ENCODE results near the gene CORO1A. TPM values are rescaled to one million over a fixed set of nuclear protein-coding genes. Genes with fewer than 3 reads are reported as not detected.
"Not testable (repeated sequence)": the region's sequence is repeated elsewhere in the genome, so short reads cannot be mapped to it uniquely, and the experiment has no call there.

CORO1A gene
- total and polyA plus RNA-seq, 5 donors: 7.3 to 22.4 (median 13.1) TPM

- no peaks in the 10 kb centered on the region for H3K27me3 ChIP-seq (ENCODE audit: control insufficient read depth, insufficient read depth)
- H3K4me3 ChIP-seq (ENCODE audit: low read length): no peak overlapping the region
- H3K9me3 ChIP-seq (ENCODE audit: control insufficient read depth, low read length): no peaks in the 10 kb centered on the region
- 74% methylated on average over 9 of the region's 9 CpGs for WGBS
- H3K4me1 ChIP-seq (ENCODE audit: control insufficient read depth, insufficient read depth, low read length): no peaks in the 10 kb centered on the region
- intact Hi-C loops (cut with DNase I): no loop called here
- ATAC-seq (no peak), DNase-seq (no peak)
- no peak overlapping the region for H3K27ac ChIP-seq (ENCODE audit: low read length)
Observed at GRCh38 chr16:30187556-30187865, 4.1 kb downstream of the CORO1A start.

DNA sequence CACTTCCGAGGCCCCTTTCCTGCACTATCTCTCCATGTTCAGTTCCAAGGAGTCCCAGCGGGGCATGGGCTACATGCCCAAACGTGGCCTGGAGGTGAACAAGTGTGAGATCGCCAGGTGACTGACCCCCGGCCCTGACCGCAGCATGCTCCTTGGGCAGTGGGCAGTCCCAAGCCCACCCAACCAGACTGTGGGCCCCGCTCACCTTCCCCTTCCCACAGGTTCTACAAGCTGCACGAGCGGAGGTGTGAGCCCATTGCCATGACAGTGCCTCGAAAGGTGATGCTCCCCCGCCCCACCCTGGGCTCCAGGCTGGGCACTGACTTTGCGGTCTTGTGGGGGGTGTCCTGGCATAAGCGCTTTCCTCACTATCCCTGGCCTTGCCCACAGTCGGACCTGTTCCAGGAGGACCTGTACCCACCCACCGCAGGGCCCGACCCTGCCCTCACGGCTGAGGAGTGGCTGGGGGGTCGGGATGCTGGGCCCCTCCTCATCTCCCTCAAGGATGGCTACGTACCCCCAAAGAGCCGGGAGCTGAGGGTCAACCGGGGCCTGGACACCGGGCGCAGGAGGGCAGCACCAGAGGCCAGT is 4.7 kb downstream of the CORO1A start:
- Histone ChIP-seq H3K27ac (ENCODE audit: low read length) (no peak overlapping the region), H3K9me3 (ENCODE audit: control insufficient read depth, low read length) (no peaks in the 10 kb centered on the region), H3K27me3 (ENCODE audit: control insufficient read depth, insufficient read depth) (no peaks in the 10 kb centered on the region), H3K4me1 (ENCODE audit: control insufficient read depth, insufficient read depth, low read length) (no peaks in the 10 kb centered on the region), H3K4me3 (ENCODE audit: low read length) (no peak overlapping the region)
- intact Hi-C loops (cut with DNase I): no loop called here
- WGBS: 91% methylated on average over 23 of the region's 23 CpGs
- ATAC-seq: no peak
- peak; percentile 16 to 61 (median 54) for DNase-seq

- 90% methylated on average over 6 of the region's 12 CpGs for WGBS
- ATAC-seq: not testable (repeated sequence)
Observed at GRCh38 chr16:30191158-30191557, 7.8 kb downstream of the CORO1A start.

GRCh38 chr16:30193098-30193497 is 9.7 kb downstream of the CORO1A start:
- peak; percentile 8 to 29 for ATAC-seq
- DNase-seq; intact Hi-C loops (cut with DNase I); H3K27ac ChIP-seq (ENCODE audit: low read length); H3K4me1 ChIP-seq (ENCODE audit: control insufficient read depth, insufficient read depth, low read length); H3K9me3 ChIP-seq (ENCODE audit: control insufficient read depth, low read length); H3K27me3 ChIP-seq (ENCODE audit: control insufficient read depth, insufficient read depth); H3K4me3 ChIP-seq (ENCODE audit: low read length): not testable (repeated sequence)
- no CpG with 5 or more reads among the region's 21 CpGs for WGBS

More at GRCh38 chr16:30191158-30191557, 7.8 kb downstream of the CORO1A start:
- DNase-seq; H3K9me3 ChIP-seq (ENCODE audit: control insufficient read depth, low read length); H3K4me3 ChIP-seq (ENCODE audit: low read length); intact Hi-C loops (cut with DNase I); H3K27ac ChIP-seq (ENCODE audit: low read length); H3K4me1 ChIP-seq (ENCODE audit: control insufficient read depth, insufficient read depth, low read length); H3K27me3 ChIP-seq (ENCODE audit: control insufficient read depth, insufficient read depth): not testable (repeated sequence)

DNA sequence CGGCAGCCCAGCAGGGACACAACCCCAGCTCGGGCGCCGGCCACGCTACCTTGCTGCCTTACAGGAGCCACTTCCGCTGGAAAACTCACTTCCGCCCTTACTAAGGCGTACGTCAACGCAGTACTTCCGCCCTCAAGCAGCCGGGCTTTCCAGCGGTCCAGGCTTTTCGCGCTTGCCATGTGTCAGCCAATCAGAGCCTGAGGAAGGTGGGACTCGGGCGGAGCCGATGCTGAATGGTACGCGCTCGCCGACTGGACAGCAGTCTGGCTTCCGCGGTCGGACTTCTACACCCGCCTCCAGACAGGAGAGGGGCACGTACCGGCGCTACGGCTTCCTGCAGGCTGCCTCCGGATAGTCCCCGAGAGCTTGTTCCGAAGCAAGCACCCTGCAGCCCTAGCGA is 10.2 kb downstream of the CORO1A start, which contains the start of the genes BOLA2B and SLX1A:
TSS of gene BOLA2B (minus strand) at position 52 of the 400 bp plus-strand sequence. CDS start 71 bp downstream, outside the sequence.
TSS of gene SLX1A (plus strand) at position 261 of the 400 bp plus-strand sequence. CDS start 210 bp downstream, outside the sequence.
- H3K27me3 ChIP-seq (ENCODE audit: control insufficient read depth, insufficient read depth); H3K4me1 ChIP-seq (ENCODE audit: control insufficient read depth, insufficient read depth, low read length); DNase-seq; H3K27ac ChIP-seq (ENCODE audit: low read length); H3K9me3 ChIP-seq (ENCODE audit: control insufficient read depth, low read length); intact Hi-C loops (cut with DNase I); H3K4me3 ChIP-seq (ENCODE audit: low read length): not testable (repeated sequence)
- peak; percentile 96 to 97 for ATAC-seq
- WGBS: no CpG with 5 or more reads among the region's 34 CpGs

DNA sequence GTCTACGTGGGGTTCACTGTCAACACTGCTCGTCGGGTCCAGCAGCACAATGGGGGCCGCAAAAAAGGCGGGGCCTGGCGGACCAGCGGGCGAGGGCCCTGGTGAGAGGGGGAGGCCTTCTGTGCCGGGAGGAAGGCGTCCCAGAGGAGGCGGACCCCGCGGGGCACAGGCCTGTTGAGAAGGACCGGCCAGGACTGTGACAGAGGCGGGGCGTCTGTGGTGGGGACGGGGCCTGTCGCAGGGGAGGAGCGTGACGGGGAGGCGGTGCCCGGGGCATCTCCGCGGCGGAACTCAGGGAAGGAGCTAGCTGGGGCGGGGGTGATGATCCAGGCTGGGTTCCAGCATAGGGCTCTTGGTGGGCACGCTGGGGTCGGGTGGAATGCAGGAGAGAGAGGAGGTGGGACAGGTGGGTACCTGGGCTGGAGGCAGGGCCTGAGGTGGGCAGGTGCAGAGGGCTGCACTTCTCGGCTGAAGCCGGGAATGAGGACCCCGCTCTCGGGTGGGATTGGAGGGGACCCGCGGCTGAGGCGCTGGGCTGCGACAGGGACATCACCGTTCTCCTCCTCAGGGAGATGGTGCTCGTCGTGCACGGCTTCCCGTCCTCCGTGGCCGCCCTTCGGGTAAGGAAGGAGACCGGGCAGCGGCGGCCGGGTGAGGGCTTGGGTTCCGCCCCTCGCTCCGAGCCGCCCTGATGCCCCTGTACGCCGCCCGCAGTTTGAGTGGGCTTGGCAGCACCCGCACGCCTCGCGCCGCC is 10.9 kb downstream of the CORO1A start:
- H3K27ac ChIP-seq (ENCODE audit: low read length); H3K4me1 ChIP-seq (ENCODE audit: control insufficient read depth, insufficient read depth, low read length): not testable (repeated sequence)
- peak; percentile 17 to 60 (median 59) for DNase-seq

GRCh38 chr16:30197001-30197400 is 13.6 kb downstream of the CORO1A start:
- H3K9me3 ChIP-seq (ENCODE audit: control insufficient read depth, low read length); H3K27me3 ChIP-seq (ENCODE audit: control insufficient read depth, insufficient read depth); intact Hi-C loops (cut with DNase I); H3K4me1 ChIP-seq (ENCODE audit: control insufficient read depth, insufficient read depth, low read length); H3K4me3 ChIP-seq (ENCODE audit: low read length); ATAC-seq; H3K27ac ChIP-seq (ENCODE audit: low read length): not testable (repeated sequence)
- 45% methylated on average over 1 of the region's 2 CpGs for WGBS
- DNase-seq: peak in 1 of 3 donors; percentile 2

More for the DNA sequence above, 10.9 kb downstream of the CORO1A start:
- intact Hi-C loops (cut with DNase I); H3K27me3 ChIP-seq (ENCODE audit: control insufficient read depth, insufficient read depth); H3K9me3 ChIP-seq (ENCODE audit: control insufficient read depth, low read length); H3K4me3 ChIP-seq (ENCODE audit: low read length): not testable (repeated sequence)
- peak; percentile 88 for ATAC-seq
- 4% methylated on average over 18 of the region's 60 CpGs for WGBS

DNA sequence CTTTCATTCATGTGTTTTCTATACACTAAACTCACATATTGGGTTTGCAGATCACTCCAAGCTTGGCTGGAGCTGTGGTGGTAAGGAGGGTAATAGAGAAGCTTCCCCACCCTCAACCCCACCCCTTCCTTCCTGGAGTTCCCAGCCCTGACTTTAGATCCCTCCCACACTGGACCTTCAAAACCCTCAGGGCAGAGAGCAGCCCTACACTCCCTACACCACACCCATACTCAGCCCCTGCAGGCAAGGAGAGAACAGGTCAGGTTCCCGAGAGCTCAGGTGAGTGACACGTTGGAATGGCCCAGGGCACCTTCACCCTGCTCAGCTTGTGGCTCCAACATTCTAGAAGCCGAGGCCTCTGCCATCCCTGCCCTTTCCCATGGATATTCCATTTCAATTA is 15.6 kb downstream of the CORO1A start, which contains the start of gene SULT1A3:
TSS of gene SULT1A3 (plus strand) at position 207 of the 400 bp plus-strand sequence. CDS start 1,474 bp downstream, outside the sequence.
- H3K4me1 ChIP-seq (ENCODE audit: control insufficient read depth, insufficient read depth, low read length); H3K9me3 ChIP-seq (ENCODE audit: control insufficient read depth, low read length); H3K27ac ChIP-seq (ENCODE audit: low read length); intact Hi-C loops (cut with DNase I); DNase-seq; H3K27me3 ChIP-seq (ENCODE audit: control insufficient read depth, insufficient read depth); H3K4me3 ChIP-seq (ENCODE audit: low read length): not testable (repeated sequence)
- no CpG with 5 or more reads among the region's 3 CpGs for WGBS
- ATAC-seq: peak; percentile 48 to 69

DNA sequence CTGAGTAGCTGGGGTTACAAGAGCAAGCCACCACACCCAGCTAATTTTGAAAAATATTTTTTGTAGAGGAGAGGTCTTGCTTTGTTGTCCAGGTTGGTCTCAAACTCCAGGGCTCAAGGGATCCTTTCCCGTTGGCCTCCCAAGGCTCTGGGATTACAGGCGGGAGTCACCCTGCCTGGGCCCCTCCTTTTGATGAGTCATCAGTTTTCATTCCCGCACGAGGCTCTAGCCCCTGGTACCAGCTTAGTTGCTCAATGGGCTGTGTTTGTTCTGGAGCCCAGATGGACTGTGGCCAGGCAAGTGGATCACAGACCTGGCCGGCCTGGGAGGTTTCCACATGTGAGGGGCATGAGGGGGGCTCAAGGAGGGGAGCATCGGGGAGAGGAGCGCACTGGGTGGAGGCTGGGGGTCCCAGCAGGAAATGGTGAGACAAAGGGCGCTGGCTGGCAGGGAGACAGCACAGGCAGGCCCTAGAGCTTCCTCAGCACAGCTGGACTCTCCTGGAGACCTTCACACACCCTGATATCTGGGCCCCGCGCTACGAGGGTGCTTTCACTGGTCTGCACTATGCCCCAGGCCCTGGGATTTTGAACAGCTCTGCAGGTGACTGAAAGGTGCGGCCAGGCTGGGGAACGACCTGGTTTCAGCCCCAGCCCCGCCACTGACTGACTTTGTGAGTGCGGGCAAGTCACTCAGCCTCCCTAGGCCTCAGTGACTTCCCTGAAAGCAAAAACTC is 16.4 kb downstream of the CORO1A start:
- H3K4me1 ChIP-seq (ENCODE audit: control insufficient read depth, insufficient read depth, low read length); H3K9me3 ChIP-seq (ENCODE audit: control insufficient read depth, low read length); H3K4me3 ChIP-seq (ENCODE audit: low read length); DNase-seq; H3K27ac ChIP-seq (ENCODE audit: low read length); intact Hi-C loops (cut with DNase I); H3K27me3 ChIP-seq (ENCODE audit: control insufficient read depth, insufficient read depth): not testable (repeated sequence)
- no CpG with 5 or more reads among the region's 15 CpGs for WGBS
- ATAC-seq: peak; percentile 57 to 73

GRCh38 chr16:30205541-30206236 is 22.3 kb downstream of the CORO1A start:
- H3K4me1 ChIP-seq (ENCODE audit: control insufficient read depth, insufficient read depth, low read length); intact Hi-C loops (cut with DNase I); H3K9me3 ChIP-seq (ENCODE audit: control insufficient read depth, low read length); H3K27me3 ChIP-seq (ENCODE audit: control insufficient read depth, insufficient read depth); H3K27ac ChIP-seq (ENCODE audit: low read length): not testable (repeated sequence)
- peak overlapping the region; percentile 30 for H3K4me3 ChIP-seq (ENCODE audit: low read length)
- DNase-seq (peak; percentile 16 to 63 (median 61)), ATAC-seq (peak; percentile 69 to 71)
- 1% methylated on average over 19 of the region's 52 CpGs for WGBS
